ENCODE measurements around the gene COL25A1.
A peak's percentile ranks its signal among the peaks of the same experiment; 100 is the strongest.
"Not testable (repeated sequence)": the region's sequence is repeated elsewhere in the genome, so short reads cannot be mapped to it uniquely, and the experiment has no call there.

COL25A1 gene

GRCh38 chr4:109046471-109047201 is 255.8 kb downstream of the COL25A1 start:
- peak; percentile 66 for DNase-seq

GRCh38 chr4:109044431-109044830 is 258.0 kb downstream of the COL25A1 start:
- no peak for DNase-seq

DNA sequence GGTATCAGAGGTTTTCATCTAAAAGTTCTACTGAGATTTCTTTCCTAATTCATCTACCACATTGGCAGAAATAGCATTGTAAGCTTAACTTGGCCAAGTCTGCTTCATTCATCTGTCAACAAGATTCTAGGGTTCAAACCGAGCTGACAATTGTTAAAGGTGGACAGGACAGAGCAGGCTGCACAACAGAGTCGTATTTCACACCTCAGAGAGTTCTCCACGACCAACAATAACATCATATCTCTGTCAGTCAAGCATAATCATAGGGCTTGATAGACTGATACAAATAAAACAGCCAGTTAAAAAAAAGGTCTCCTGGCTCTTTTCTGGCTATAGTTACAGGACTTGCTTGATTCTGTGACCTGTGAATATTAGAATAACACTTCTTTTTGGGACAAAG is 259.2 kb downstream of the COL25A1 start:
- no peak for DNase-seq

GRCh38 chr4:109041463-109042360 is 260.7 kb downstream of the COL25A1 start:
- peak; percentile 71 for DNase-seq

DNA sequence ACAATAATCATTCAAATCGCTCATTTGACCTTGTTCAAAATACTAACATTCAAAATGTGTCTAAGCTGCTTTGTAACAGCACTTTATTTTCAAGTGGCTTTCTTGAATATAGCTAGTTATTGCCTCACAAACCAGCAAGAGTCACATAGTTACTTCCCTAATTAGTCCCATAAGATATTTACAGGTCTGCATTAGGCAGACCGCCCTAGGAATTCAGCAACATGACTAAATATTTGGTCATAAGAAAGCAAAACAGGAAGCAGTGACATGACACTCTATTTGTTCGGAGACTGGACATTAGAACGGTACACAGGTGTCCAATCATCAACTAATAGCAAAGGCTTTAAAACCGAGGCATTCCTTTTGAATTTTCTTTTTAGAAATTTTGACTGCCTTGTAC is 262.0 kb downstream of the COL25A1 start:
- peak; percentile 42 for DNase-seq

- DNase-seq: no peak
These were observed 265.4 kb downstream of the COL25A1 start for GRCh38 chr4:109037026-109037425.

DNA sequence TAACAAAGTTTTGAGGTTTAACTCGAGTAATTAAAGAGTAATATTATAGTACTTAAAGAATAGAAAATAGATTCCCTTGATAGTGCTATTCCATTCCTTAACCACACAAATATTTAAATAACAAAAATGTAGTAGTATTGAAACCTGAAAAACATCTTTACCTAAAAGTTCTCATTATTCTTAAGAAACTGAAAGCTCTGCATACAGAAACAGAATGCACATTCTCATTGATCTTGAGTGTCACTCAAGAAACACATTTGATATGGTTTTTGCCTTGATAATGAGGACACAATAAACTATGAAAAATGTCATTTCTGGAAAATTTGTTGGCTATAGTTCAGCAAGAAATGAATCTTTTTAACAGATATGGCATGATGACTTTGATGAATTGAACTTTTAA is 268.5 kb downstream of the COL25A1 start:
- DNase-seq: no peak

DNA sequence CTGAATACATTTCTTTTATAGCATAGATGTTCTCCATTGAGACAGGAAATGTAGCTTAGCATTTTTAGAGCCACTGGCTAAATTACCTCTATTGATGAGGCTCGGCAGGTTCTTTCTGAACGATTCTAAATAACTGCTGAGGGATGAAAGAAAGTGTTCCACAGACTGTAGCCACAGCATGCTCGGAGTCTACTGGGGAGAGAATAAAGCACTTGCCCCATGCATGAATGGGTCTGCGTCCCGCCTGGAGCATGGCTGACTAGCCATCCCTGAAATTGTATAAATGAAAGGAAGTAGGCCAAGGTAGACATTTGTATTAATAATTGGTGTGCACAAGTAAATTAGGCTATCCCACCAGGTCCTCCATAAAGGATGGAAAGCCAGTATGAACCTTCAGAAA is 269.8 kb downstream of the COL25A1 start:
- no peak for DNase-seq

DNA sequence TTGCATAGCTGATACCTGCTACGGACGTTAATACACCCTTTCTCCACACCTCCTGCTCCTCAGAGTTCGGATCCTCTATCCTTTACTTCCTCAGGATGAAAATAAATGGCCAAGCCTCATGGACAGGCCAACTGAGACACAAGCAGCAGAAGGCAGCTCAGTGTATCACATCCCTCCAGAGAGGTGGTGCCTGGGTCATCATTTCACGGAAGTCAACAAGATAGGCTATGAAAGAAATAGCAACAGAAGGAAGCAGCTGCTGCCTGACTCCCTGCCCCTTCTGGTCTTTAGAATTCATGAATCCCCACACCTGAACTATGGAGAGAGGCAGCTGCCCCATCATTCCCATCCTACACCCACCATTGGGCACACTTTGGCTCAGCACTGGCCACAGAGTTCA is 272.5 kb downstream of the COL25A1 start:
- DNase-seq: no peak

DNA sequence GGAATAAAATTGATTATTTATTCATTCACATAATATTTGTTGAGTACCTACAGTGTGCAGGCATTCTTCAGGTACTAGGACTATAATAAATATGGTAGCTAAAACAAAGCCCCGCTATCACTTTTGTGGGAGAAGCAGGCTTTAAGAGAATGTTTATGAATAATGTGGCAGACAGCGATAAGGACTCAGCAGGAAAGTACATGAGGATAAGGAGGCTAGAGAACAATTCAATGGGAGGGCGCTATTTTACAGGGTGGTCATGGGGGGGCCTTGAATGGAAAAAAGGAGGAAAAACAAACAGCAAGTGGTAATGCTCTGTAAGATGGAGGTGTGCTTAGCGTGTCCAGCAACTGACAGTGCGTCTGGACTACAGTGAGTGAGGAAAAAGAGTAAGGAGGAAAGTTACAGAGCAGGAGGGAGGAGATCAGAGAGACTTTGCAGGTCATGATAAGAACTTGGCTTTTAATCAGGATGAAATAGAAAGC is 275.4 kb downstream of the COL25A1 start:
- no peak for DNase-seq

DNA sequence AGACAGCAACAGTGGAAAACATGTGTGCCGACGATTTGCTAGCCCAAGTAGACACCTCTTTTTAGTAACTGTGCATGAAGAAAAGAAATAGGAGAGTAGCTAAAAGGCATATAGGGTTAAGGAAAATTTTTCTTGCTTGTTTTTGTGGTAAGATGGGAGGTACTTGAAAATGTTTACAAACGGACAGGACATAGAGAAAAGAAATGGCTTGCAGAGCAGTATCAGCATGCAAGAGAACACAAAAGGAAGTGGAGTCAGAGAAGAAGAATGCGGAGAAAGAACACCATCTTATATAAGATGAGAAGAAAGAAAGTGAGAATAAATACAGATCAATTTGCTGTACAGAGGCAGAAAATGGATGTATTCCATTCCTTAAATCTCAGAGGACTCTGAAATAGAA is 275.9 kb downstream of the COL25A1 start:
- peak; percentile 62 for DNase-seq

DNA sequence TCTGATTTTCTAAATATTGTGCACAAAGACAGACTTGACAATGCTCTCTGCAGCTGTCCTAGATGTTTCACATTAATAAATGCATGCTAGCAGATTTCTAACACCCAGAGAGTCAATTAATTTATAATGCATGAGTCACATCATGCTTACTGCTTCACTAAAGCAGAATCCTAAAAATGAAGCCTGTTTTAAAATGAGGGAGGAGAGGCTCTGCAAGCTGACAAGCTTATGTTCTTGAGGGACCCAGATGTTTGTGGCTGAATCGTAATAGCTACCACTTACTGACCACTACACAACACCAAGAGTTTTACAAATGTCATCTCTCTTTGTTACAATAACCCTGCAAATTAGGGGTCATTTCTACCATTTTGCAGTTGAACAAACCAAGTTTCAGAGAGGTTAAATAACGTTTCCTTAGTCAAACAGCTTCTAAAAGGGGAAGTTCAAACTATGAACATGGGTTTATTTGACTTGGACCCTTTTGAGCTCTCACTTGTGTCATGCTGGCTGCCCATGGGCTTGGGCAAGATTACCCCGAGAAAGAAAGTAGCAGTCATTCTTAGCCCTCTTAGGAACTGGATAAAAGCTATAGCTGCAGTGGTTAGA is 276.9 kb downstream of the COL25A1 start:
- DNase-seq: no peak

DNA sequence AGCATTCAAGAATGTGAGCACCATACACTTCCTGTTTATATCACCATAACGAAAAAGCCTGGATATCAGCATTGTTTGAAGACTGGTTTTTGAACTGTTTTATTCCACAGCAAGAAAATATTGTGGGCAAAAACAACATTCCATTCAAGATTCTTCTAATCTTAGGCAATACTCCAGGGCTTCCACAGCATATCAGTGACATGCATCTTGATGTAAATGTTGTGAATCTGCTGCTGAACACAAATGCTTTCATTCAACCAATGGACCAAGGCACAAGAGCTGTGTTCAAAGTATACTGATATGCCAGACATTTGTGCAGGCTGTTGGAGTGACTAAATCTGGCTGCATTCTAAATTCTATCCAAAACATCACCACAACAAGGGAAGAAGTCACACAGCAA is 279.5 kb downstream of the COL25A1 start:
- DNase-seq: peak; percentile 40

DNA sequence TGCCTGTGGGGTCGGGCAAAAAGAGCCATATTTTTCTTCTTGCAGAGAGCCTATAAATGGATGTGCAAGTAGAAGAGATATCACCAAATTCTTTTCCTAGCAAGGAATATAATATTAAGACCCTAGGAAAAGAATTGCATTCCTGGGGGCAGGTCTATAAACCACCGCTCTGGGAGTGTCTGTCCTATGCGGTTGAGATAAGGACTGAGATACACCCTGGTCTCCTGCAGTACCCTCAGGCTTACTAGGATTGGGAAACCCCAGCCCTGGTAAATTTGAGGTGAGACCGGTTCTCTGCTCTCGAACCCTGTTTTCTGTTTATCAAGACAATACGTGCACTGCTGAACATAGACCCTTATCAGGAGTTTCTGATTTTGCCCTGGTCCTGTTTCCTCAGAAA is 280.8 kb downstream of the COL25A1 start:
- DNase-seq: not testable (repeated sequence)

DNA sequence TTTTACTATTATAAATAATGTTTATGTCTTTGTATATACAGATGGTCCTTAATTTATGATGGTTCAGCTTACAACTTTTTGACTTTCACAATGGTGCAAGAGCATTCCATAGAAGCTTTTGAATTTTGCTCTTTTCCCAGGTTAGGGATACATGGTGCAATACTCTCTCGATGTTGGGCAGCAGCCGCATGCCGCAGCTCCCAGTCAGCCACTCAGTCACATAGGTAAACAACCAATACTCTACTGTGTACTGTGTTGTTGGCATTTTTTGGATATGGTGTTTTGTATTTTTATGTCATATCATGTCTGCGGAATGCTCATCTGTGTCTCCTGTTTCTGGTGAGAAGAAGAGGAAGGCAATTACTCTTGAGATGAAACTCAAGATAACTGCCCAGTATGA is 281.6 kb downstream of the COL25A1 start:
- no peak for DNase-seq

- DNase-seq: no peak
These were observed 286.3 kb downstream of the COL25A1 start for GRCh38 chr4:109016200-109016599.

- no peak for DNase-seq
These were observed 287.0 kb downstream of the COL25A1 start for GRCh38 chr4:109015413-109015810.

DNA sequence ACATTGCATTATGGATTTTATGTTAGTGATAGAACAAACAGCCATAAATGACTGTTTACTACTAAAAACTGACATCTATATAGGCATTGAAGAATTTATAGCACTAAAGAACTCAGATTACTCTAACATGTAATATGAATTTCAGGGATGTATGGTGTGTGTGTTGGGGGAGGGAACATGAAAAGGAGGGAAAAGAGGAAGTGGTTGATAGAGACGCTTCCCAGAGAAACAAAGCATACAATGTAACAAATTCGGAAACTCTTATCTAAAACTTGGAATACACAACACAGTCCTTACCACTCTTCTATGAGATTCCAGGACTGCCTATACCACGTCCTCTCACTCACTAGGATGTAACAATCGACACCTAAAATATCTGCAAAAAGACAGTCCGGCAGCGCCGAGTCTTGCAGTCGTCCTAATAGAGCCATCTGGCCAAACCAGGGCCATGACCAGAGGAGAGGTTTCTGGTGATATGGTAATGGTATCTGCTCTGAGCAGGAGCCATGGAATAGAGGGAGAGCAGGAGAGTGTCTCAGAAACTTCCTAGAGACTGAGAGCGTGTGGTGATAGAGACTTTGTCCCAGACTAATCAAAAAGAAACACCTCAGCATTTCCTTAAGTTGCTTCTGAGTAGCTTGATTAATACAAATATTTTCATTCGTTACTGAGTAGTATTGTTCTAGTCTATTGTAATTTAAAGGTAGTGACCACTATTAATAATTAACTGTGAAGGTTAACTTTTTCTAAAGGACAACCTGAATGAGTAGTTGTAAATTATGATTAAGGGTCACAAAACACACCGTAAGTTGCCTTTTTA is 287.7 kb downstream of the COL25A1 start:
- no peak for DNase-seq

DNA sequence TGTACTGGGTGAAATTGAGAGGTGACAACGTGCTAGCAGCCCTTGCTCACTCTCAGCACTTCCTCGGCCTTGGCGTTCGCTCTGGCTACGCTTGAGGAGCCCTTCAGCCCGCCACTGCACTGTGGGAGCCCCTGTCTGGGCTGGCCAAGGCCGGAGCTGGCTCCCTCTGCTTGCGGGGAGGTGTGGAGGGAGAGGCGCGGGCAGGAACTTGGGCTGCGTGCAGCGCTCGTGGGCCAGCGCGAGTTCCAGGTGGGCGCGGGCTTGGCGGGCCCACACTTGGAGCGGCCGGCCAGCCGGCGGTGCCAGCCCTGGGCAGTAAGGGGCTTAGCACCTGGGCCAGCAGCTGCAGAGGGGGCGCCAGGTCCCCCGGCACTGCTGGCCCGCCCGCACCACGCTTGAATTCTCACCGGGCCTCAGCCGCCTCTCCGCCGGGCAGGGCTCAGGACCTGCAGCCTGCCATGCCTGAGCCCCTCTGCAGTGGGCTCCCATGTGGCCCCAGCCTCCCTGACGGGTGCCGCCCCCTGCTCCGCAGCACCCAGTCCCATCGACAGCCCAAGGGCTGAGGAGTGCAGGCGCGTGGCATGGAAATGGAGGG is 290.1 kb downstream of the COL25A1 start:
- no peak for DNase-seq

DNA sequence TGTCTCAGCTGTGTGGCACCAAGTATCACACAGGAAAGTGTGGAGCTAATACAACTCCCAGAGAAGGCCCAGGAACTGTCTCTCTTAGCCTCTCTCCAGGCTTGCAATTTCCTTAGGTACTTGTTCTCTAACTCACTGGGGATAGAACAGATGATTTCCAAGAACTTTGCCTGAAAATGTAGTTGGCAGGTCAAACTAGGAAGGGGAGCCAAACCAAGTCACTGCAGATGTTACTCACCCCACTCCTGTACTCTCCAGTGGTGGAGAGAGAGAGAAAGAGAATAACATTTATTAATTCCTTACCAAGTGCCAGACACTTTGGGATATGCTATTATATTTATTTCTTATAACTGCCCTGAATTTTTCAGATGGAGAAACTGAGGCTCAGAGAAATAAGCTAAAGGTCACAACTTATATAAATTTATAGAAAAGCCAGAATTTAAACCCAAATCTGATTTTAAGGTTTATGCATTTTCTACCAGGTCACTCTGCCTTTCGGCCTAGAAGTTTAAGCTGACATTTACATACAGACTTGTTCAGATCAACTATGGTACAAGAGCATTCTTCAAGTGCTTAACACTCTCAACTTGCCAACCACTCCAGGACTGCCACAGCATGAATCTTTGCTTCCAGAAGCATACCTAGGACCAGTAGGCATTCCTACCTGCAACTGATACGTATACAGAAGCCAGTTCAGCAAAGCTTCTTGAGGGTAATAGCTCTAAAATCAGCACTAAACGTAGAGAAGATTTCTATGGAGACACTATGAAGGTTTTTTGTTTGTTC is 291.0 kb downstream of the COL25A1 start:
- no peak for DNase-seq

GRCh38 chr4:109010521-109010920 is 291.9 kb downstream of the COL25A1 start:
- DNase-seq: peak; percentile 20

All from fibroblast of skin of back (primary cell).